CD14-positive monocyte (primary cell): ENCODE measurements around the gene RAPGEFL1. TPM values are rescaled to one million over a fixed set of nuclear protein-coding genes. Genes with fewer than 3 reads are reported as not detected.
"Not testable (repeated sequence)": the region's sequence is repeated elsewhere in the genome, so short reads cannot be mapped to it uniquely, and the experiment has no call there.

ENCODE experiments used
- DNase-seq, 3 donors: peaks; one replicate each; pipeline ENCODE4 v3.0.0-alpha.2; 2011 to 2022
- H2AFZ ChIP-seq: 2 replicates; pipeline ENCODE4 v1.6.0; 2012; ENCODE audit warnings: mild to moderate bottlenecking, low read depth, low read length, inconsistent platforms; ENCODE audit not compliant: insufficient read depth, poor library complexity, severe bottlenecking
- H3K27ac ChIP-seq, 2 donors: 1 replicate in 1 of 2; 2 replicates in 1 of 2; pipeline ENCODE4 v1.5.1; 2012 to 2013; ENCODE audit warnings: low read length in 2 of 2, control low read depth in 1 of 2, inconsistent platforms in 1 of 2, low read depth in 1 of 2, mild to moderate bottlenecking in 1 of 2
- H3K27me3 ChIP-seq, 2 donors: one replicate each; pipeline versions ENCODE4 v1.6.0 to v1.6.1; 2011 to 2013; ENCODE audit warnings: low read length in 2 of 2; ENCODE audit not compliant: control insufficient read depth in 2 of 2, insufficient read depth in 2 of 2
- H3K36me3 ChIP-seq, 2 donors: replicated peaks in 1 of 2; 1 replicate in 1 of 2; 2 replicates in 1 of 2; pipeline versions ENCODE4 v1.5.1 to v1.6.1; 2012 to 2013; ENCODE audit warnings: low read length in 2 of 2, control low read depth in 1 of 2, inconsistent platforms in 1 of 2, mild to moderate bottlenecking in 1 of 2; ENCODE audit not compliant: insufficient read depth in 2 of 2, control insufficient read depth in 1 of 2
- H3K4me1 ChIP-seq, 2 donors: 1 replicate in 1 of 2; 2 replicates in 1 of 2; pipeline versions ENCODE4 v1.5.1 to v1.6.1; 2012 to 2013; ENCODE audit warnings: low read length in 2 of 2, control low read depth in 1 of 2, inconsistent platforms in 1 of 2, mild to moderate bottlenecking in 1 of 2, moderate library complexity in 1 of 2; ENCODE audit not compliant: insufficient read depth in 2 of 2, control insufficient read depth in 1 of 2
- H3K4me2 ChIP-seq: replicated peaks from 2 replicates; pipeline ENCODE3; 2012; ENCODE audit warnings: low read length, moderate library complexity, mild to moderate bottlenecking; ENCODE audit not compliant: poor library complexity, severe bottlenecking; ENCODE audit errors: extremely low read depth
- H3K4me3 ChIP-seq, 3 experiments: fragments of 200-600 bp in 1 of 3; sonication (generic) in 1 of 3; replicated peaks in 1 of 3; 1 replicate in 2 of 3; 2 replicates in 1 of 3; pipeline ENCODE4 v1.5.1; 2011 to 2013; ENCODE audit warnings: low read length in 3 of 3, mild to moderate bottlenecking in 3 of 3, control low read depth in 2 of 3, low read depth in 2 of 3, inconsistent platforms in 1 of 3, moderate library complexity in 1 of 3
- H3K79me2 ChIP-seq: 2 replicates; pipeline ENCODE4 v1.6.0; 2012; ENCODE audit warnings: mild to moderate bottlenecking, control low read depth, inconsistent platforms, low read length, moderate library complexity; ENCODE audit not compliant: insufficient read depth
- H3K9ac ChIP-seq: 2 replicates; pipeline ENCODE4 v1.6.0; 2017; ENCODE audit warnings: low read length, mild to moderate bottlenecking; ENCODE audit not compliant: insufficient read depth, poor library complexity, severe bottlenecking
- H3K9me3 ChIP-seq, 2 donors: replicated peaks in 1 of 2; 1 replicate in 1 of 2; 2 replicates in 1 of 2; pipeline versions ENCODE4 v1.5.1 to v1.6.1; 2012 to 2013; ENCODE audit warnings: low read length in 2 of 2, control low read depth in 1 of 2; ENCODE audit not compliant: control insufficient read depth in 1 of 2, insufficient read depth in 1 of 2
- H4K20me1 ChIP-seq: 2 replicates; pipeline ENCODE4 v1.6.0; 2012; ENCODE audit warnings: mild to moderate bottlenecking, low read length, control low read depth, moderate library complexity; ENCODE audit not compliant: insufficient read depth
- H3K27ac Mint-ChIP-seq, 7 donors: one replicate each; pipeline ENCODE4 v1.8.0; 2020; ENCODE audit warnings: mild to moderate bottlenecking in 7 of 7, mixed read lengths in 7 of 7, moderate library complexity in 6 of 7, inconsistent platforms in 2 of 7
- H3K27me3 Mint-ChIP-seq, 3 donors: one replicate each; pipeline ENCODE4 v1.8.0; 2021 to 2022; ENCODE audit warnings: low read depth in 3 of 3, mild to moderate bottlenecking in 3 of 3, mixed read lengths in 3 of 3, moderate library complexity in 3 of 3, inconsistent platforms in 1 of 3
- H3K36me3 Mint-ChIP-seq, 2 donors: one replicate each; pipeline ENCODE4 v1.8.0; 2020; ENCODE audit warnings: mixed read lengths in 2 of 2, inconsistent platforms in 1 of 2, mild to moderate bottlenecking in 1 of 2
- H3K4me1 Mint-ChIP-seq: one replicate; pipeline ENCODE4 v1.8.0; 2020; ENCODE audit warnings: mild to moderate bottlenecking, mixed read lengths
- H3K4me3 Mint-ChIP-seq, 2 donors: one replicate each; pipeline ENCODE4 v1.8.0; 2020; ENCODE audit warnings: mild to moderate bottlenecking in 2 of 2, mixed read lengths in 2 of 2, moderate library complexity in 1 of 2
- H3K9me3 Mint-ChIP-seq, 7 donors: one replicate each; pipeline ENCODE4 v1.8.0; 2020 to 2022; ENCODE audit warnings: mixed read lengths in 7 of 7, mild to moderate bottlenecking in 6 of 7, moderate library complexity in 6 of 7, inconsistent platforms in 2 of 7
- CTCF ChIP-seq: fragments of 200-600 bp; IDR thresholded peaks from one replicate; pipeline ENCODE4 v1.8.0; 2022; ENCODE audit warnings: antibody characterized with exemption, mild to moderate bottlenecking
- WGBS: methylation state at CpG from one replicate; pipeline ENCODE4 v1.1.5; 2013; ENCODE audit warnings: missing lambda C conversion rate; ENCODE audit not compliant: insufficient coverage; 5-methylcytosine and 5-hydroxymethylcytosine counted together
- intact Hi-C, 2 donors: fragments of 100-400 bp; cut with micrococcal nuclease; formaldehyde crosslinking; loops; one replicate each; pipeline versions ENCODE4 v1.15.0 to v1.15.1; 2023
- polyA plus RNA-seq, 3 donors: library from polyadenylated mRNA; depleted of rRNA in 1 of 3; unstranded in 2 of 3; stranded (reverse) in 1 of 3; fragments of 300-500 nt in 2 of 3; fragments of >200 nt in 1 of 3; fragmentation: Illumina TruSeq in 2 of 3; gene quantifications; 1 replicate in 2 of 3; 2 replicates in 1 of 3; pipeline ENCODE4 v1.2.3, GENCODE V29; 2012 to 2021

RAPGEFL1 gene
- polyA plus RNA-seq, 3 donors: 0.09 to 6.1 (median 0.10) TPM

- 2% methylated on average over 20 of the region's 24 CpGs for WGBS
- H3K9me3 ChIP-seq: no peaks in the 10 kb centered on the region
- peak overlapping the region; percentile 41 to 99 for H3K27ac ChIP-seq
- intact Hi-C loops: loop anchor here (5.0 kb wide), 1 partner anchor 68 kb away; the partner anchor contains the start of gene CDC6 (in 2 of the 2)
- H3K4me1 Mint-ChIP-seq: peaks cover 32% of the 10 kb centered on the region
- peak overlapping the region; percentile 97 for H3K4me2 ChIP-seq
- H3K36me3 ChIP-seq: peaks cover 0 to under 1% of the 10 kb centered on the region in 2 donors
- H2AFZ ChIP-seq: peak overlapping the region; percentile 94
- H3K9ac ChIP-seq: peak overlapping the region; percentile 85
- H3K36me3 Mint-ChIP-seq: peaks cover 7 to 16% of the 10 kb centered on the region in 2 donors
- peak overlapping the region; percentile 95 to 98 for H3K4me3 Mint-ChIP-seq
- H3K27me3 Mint-ChIP-seq: no peaks in the 10 kb centered on the region
- peaks cover 0 to 2% (median 0%) of the 10 kb centered on the region in 7 donors for H3K9me3 Mint-ChIP-seq
- DNase-seq: peak in 1 of 3 donors; percentile 20
- H3K27ac Mint-ChIP-seq: peak overlapping the region; percentile 57 to 100 (median 99)
- no peaks in the 10 kb centered on the region for H3K27me3 ChIP-seq
- peaks cover 11% of the 10 kb centered on the region for H4K20me1 ChIP-seq
- peaks cover 46% of the 10 kb centered on the region for H3K79me2 ChIP-seq
- no peak for TF ChIP-seq CTCF
- peaks cover 15 to 24% of the 10 kb centered on the region in 2 donors for H3K4me1 ChIP-seq
- peak overlapping the region; percentile 62 to 97 (median 94) for H3K4me3 ChIP-seq
These were observed 42.5 kb downstream of the RAPGEFL1 start for GRCh38 chr17:40219594-40220338.

GRCh38 chr17:40224718-40225550, 47.7 kb downstream of the RAPGEFL1 start:
- Mint-ChIP-seq H3K4me1 (peaks cover 16% of the 10 kb centered on the region), H3K4me3 (no peak overlapping the region), H3K36me3 (peaks cover 22 to 52% of the 10 kb centered on the region in 2 donors), H3K9me3 (peaks cover 0 to 3% (median 0%) of the 10 kb centered on the region in 7 donors), H3K27ac (no peak overlapping the region), H3K27me3 (no peaks in the 10 kb centered on the region)
- H2AFZ ChIP-seq: no peak overlapping the region
- intact Hi-C loops: no loop called here
- peaks cover 54% of the 10 kb centered on the region for H4K20me1 ChIP-seq
- no peak for DNase-seq
- peaks cover 7 to 10% of the 10 kb centered on the region in 2 donors for H3K4me1 ChIP-seq
- H3K4me3 ChIP-seq: no peak overlapping the region
- H3K27me3 ChIP-seq: no peaks in the 10 kb centered on the region
- no peaks in the 10 kb centered on the region for H3K9me3 ChIP-seq
- H3K27ac ChIP-seq: no peak overlapping the region
- TF ChIP-seq CTCF: no peak
- H3K9ac ChIP-seq: no peak overlapping the region
- H3K4me2 ChIP-seq: no peak overlapping the region
- peaks cover 15 to 46% of the 10 kb centered on the region in 2 donors for H3K36me3 ChIP-seq
- WGBS: 100% methylated on average over 3 of the region's 5 CpGs
- peaks cover 85% of the 10 kb centered on the region for H3K79me2 ChIP-seq

- WGBS: 95% methylated on average over 4 of the region's 14 CpGs
- peaks cover 31 to 85% of the 10 kb centered on the region in 2 donors for H3K36me3 ChIP-seq
These were observed 51.9 kb downstream of the RAPGEFL1 start for GRCh38 chr17:40229146-40229545.

More at GRCh38 chr17:40229146-40229545, 51.9 kb downstream of the RAPGEFL1 start:
- intact Hi-C loops, DNase-seq, H3K27ac Mint-ChIP-seq, H3K4me1 Mint-ChIP-seq, H3K27me3 ChIP-seq, H3K27ac ChIP-seq, H3K4me2 ChIP-seq, H3K4me3 ChIP-seq, H3K27me3 Mint-ChIP-seq, H3K9ac ChIP-seq, H3K9me3 ChIP-seq, H3K4me3 Mint-ChIP-seq, H2AFZ ChIP-seq, H3K4me1 ChIP-seq, H3K9me3 Mint-ChIP-seq: not testable (repeated sequence)
- peaks cover 87% of the 10 kb centered on the region for H4K20me1 ChIP-seq
- H3K79me2 ChIP-seq: peaks cover 89% of the 10 kb centered on the region
- peaks cover 32 to 75% of the 10 kb centered on the region in 2 donors for H3K36me3 Mint-ChIP-seq
